GM19372 (cell line): Measurements from ENCODE around the gene KRI1.

Experiments used
- ATAC-seq: cut with Tn5 transposase; IDR thresholded peaks from one replicate; pipeline ENCODE4 v1.9.1; 2021; ENCODE audit warnings: mild to moderate bottlenecking, low read depth, moderate library complexity; ENCODE audit not compliant: unreplicated experiment

Gene KRI1

DNA sequence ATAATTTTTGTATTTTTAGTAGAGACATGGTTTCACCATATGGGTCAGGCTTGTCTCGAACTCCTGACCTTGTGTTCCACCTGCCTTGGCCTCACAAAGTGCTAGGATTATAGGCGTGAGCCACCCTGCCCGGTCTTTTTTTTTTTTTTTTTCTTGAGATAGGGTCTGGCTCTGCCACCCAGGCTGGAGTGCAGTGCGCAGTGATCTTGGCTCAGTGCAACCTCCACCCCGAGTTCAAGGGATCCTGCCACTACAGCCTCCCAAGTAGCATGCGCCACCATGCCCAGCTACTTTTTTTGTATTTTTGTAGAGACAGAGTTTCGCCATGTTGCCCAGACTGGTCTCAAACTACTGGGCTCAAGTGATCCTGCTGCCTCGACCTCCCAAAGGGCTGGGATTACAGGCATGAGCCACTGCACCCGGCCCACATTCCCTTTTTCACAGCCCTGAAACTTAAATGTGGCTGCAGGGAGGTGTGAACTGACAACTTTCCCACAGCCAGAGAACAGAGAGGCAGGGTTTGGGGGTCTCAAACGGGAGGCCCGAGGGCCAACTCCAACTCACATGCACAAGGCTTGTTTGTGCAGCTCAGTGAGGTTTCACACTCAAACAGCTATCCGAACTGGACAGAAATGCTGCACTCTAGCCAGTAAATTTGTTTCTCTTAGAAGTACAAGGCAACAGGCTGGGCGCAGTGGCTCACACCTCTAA is 44.2 kb downstream of the KRI1 start:
- ATAC-seq: no peak

GRCh38 chr19:10520652-10521318 is 45.0 kb downstream of the KRI1 start:
- no peak for ATAC-seq

DNA sequence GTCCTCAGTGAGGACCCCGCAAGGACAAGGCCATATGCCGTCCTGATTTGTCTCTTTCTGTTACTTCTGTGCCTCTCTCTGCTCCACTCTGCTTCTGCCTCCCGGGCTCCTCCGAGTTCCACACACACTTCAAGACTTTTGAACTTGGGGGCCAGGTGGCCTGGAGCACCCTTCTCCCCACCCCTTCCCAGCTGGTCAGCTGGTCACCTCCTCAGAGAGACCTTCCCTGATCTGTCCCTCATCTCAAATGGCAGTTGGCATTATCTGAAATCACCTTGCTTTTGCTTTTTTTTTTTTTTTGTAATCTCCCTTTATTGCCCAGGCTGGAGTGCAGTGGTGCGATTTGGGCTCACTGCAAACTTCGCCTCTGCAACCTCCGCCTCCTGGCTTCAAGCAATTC is 46.4 kb downstream of the KRI1 start:
- ATAC-seq: no peak

GRCh38 chr19:10518444-10519361 is 47.1 kb downstream of the KRI1 start:
- no peak for ATAC-seq

- ATAC-seq: no peak
These were observed 47.9 kb downstream of the KRI1 start for GRCh38 chr19:10517760-10518443.

- ATAC-seq: no peak
These were observed 48.5 kb downstream of the KRI1 start, which contains the start of gene S1PR5 for GRCh38 chr19:10517361-10517759. TSS of gene S1PR5 (minus strand) at chr19:10517447. CDS start at chr19:10515011, 2,436 bp downstream.

DNA sequence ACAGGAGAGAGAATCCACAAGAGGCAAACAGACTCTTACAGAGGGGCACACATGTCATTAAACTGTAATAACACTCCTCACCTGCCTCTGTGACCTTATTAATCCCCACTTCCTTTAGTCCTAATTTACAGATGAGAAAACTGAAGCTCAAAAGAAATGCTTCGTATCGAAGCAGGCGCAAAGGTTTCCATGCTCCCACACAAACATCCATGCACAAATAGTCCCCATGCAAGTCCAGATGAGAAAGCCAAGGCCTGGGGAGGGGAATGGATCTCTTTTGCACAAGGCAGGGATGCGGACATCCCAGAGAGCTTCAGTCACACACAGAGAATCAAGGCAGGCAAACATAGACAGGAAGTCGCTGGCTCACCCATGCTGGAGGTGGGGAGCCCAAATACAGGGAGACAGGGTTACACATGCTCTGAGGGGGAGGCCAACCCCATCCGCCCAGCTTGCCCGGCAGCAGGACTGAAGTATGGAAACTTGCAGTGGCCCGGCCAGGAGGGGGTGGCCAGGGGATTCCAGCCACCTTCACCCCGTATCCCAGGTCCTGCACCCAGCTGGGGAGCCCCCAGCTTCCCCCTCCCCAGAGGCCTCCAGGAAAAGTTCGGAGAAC is 49.0 kb downstream of the KRI1 start:
- no peak for ATAC-seq

DNA sequence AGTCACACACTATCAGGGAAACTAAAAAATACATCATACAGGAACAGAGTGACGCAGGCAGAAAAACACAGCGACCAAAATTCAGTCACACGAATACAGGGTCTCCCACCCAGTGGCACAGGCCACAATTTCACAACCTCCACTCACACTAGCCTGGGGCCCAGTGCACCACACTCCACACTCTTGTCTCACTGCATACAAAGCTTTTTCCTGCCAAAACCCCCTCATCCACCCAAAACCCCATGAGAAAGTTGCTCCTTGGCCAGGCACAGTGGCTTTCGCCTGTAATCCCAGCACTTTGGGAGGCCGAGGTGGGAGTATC is 49.8 kb downstream of the KRI1 start:
- no peak for ATAC-seq

- ATAC-seq: no peak
These were observed 51.3 kb downstream of the KRI1 start for GRCh38 chr19:10514211-10515145.

- ATAC-seq: no peak
These were observed 52.6 kb downstream of the KRI1 start for GRCh38 chr19:10513223-10513622.

- no peak for ATAC-seq
These were observed 55.5 kb downstream of the KRI1 start for GRCh38 chr19:10510301-10510802.

- no peak for ATAC-seq
These were observed 57.1 kb downstream of the KRI1 start for GRCh38 chr19:10508707-10509106.

GRCh38 chr19:10508036-10508435 is 57.8 kb downstream of the KRI1 start:
- no peak for ATAC-seq

GRCh38 chr19:10505583-10506229 is 60.1 kb downstream of the KRI1 start:
- ATAC-seq: no peak
